ENCODE measurements around the gene LRFN2.

The LRFN2 gene

GRCh38 chr6:40587240-40588069 lies at the start of gene LRFN2:
Gene LRFN2, minus strand, starts transcription at chr6:40587364.
- peak; percentile 35 for DNase-seq

- DNase-seq = peak; percentile 49
Observed at GRCh38 chr6:40634429-40634828, 47.3 kb upstream of the LRFN2 start.

- DNase-seq = peak; percentile 8
Observed at GRCh38 chr6:40631744-40632143, 44.6 kb upstream of the LRFN2 start.

- no peak for DNase-seq
Observed at GRCh38 chr6:40630488-40630887, 43.3 kb upstream of the LRFN2 start.

- no peak for DNase-seq
Observed at GRCh38 chr6:40630051-40630450, 42.9 kb upstream of the LRFN2 start.

- DNase-seq = no peak
Observed at GRCh38 chr6:40629463-40629862, 42.3 kb upstream of the LRFN2 start.

- no peak for DNase-seq
Observed at GRCh38 chr6:40627316-40627715, 40.2 kb upstream of the LRFN2 start.

- DNase-seq = no peak
Observed at GRCh38 chr6:40626886-40627285, 39.7 kb upstream of the LRFN2 start.

- no peak for DNase-seq
Observed at GRCh38 chr6:40623932-40624331, 36.8 kb upstream of the LRFN2 start.

- no peak for DNase-seq
Observed at GRCh38 chr6:40623178-40623577, 36.0 kb upstream of the LRFN2 start.

- DNase-seq = no peak
Observed at GRCh38 chr6:40620574-40621240, 33.5 kb upstream of the LRFN2 start.

GRCh38 chr6:40614671-40615070 lies 27.5 kb upstream of the LRFN2 start:
- no peak for DNase-seq

GRCh38 chr6:40611912-40612311 lies 24.7 kb upstream of the LRFN2 start:
- DNase-seq = no peak

- DNase-seq = no peak
Observed at GRCh38 chr6:40611434-40611833, 24.3 kb upstream of the LRFN2 start.

- no peak for DNase-seq
Observed at GRCh38 chr6:40610229-40610628, 23.1 kb upstream of the LRFN2 start.

GRCh38 chr6:40606981-40607380 lies 19.8 kb upstream of the LRFN2 start:
- DNase-seq = no peak

- DNase-seq = no peak
Observed at GRCh38 chr6:40606526-40606925, 19.4 kb upstream of the LRFN2 start.

- DNase-seq = no peak
Observed at GRCh38 chr6:40604082-40604481, 16.9 kb upstream of the LRFN2 start.

GRCh38 chr6:40599555-40599954 lies 12.4 kb upstream of the LRFN2 start:
- DNase-seq = no peak

GRCh38 chr6:40598516-40598915 lies 11.4 kb upstream of the LRFN2 start:
- DNase-seq = no peak

GRCh38 chr6:40597301-40597700 lies 10.1 kb upstream of the LRFN2 start:
- DNase-seq = no peak

GRCh38 chr6:40588480-40588879 lies 1.3 kb upstream of the LRFN2 start:
- DNase-seq = no peak

GRCh38 chr6:40588070-40588384 lies 863 bp upstream of the LRFN2 start:
- no peak for DNase-seq

- no peak for DNase-seq
Observed at GRCh38 chr6:40586369-40587201, 579 bp downstream of the LRFN2 start.
